Measurements from ENCODE around the gene RNF152.

Gene RNF152

GRCh38 chr18:61860302-61860701 lies 32.5 kb downstream of the RNF152 start:
- TF ChIP-seq CTCF (IDR thresholded peaks at IDR 0.05; ENCODE audit: insufficient read depth, low read length, poor library complexity, severe bottlenecking), result no peak
- no peak for DNase-seq (ENCODE audit: extremely low read depth, insufficient read length)
- Histone ChIP-seq H3K27me3 (replicated peaks; ENCODE audit: control insufficient read depth, insufficient read depth, low read length) (no peaks in the 10 kb centered on the region; the same call in 1 of the 2 replicates), H3K36me3 (ENCODE audit: control insufficient read depth, insufficient read depth, low read length) (no peaks in the 10 kb centered on the region), H3K4me3 (replicated peaks; ENCODE audit: low read depth, low read length) (no peak overlapping the region)

- DNase-seq (ENCODE audit: extremely low read depth, insufficient read length), result no peak
- TF ChIP-seq CTCF (IDR thresholded peaks at IDR 0.05; ENCODE audit: insufficient read depth, low read length, poor library complexity, severe bottlenecking), result no peak
- H3K36me3 ChIP-seq (ENCODE audit: control insufficient read depth, insufficient read depth, low read length), result no peaks in the 10 kb centered on the region
- H3K27me3 ChIP-seq (replicated peaks; ENCODE audit: control insufficient read depth, insufficient read depth, low read length), result no peaks in the 10 kb centered on the region
- H3K4me3 ChIP-seq (replicated peaks; ENCODE audit: low read depth, low read length), result no peak overlapping the region
Measured at GRCh38 chr18:61859113-61859512, 33.7 kb downstream of the RNF152 start.

GRCh38 chr18:61856678-61857077 lies 36.1 kb downstream of the RNF152 start:
- no peaks in the 10 kb centered on the region for H3K36me3 ChIP-seq (ENCODE audit: control insufficient read depth, insufficient read depth, low read length)

GRCh38 chr18:61855449-61856378 lies 37.1 kb downstream of the RNF152 start:
- no peak overlapping the region for H3K4me3 ChIP-seq (replicated peaks; ENCODE audit: low read depth, low read length)
- H3K27me3 ChIP-seq (replicated peaks; ENCODE audit: control insufficient read depth, insufficient read depth, low read length), result no peaks in the 10 kb centered on the region
- H3K36me3 ChIP-seq (ENCODE audit: control insufficient read depth, insufficient read depth, low read length), result no peaks in the 10 kb centered on the region
- no peak for DNase-seq (ENCODE audit: extremely low read depth, insufficient read length)
- TF ChIP-seq CTCF (IDR thresholded peaks at IDR 0.05; ENCODE audit: insufficient read depth, low read length, poor library complexity, severe bottlenecking), result no peak

More at GRCh38 chr18:61856678-61857077, 36.1 kb downstream of the RNF152 start:
- H3K4me3 ChIP-seq (replicated peaks; ENCODE audit: low read depth, low read length), result no peak overlapping the region
- no peak for TF ChIP-seq CTCF (IDR thresholded peaks at IDR 0.05; ENCODE audit: insufficient read depth, low read length, poor library complexity, severe bottlenecking)
- H3K27me3 ChIP-seq (replicated peaks; ENCODE audit: control insufficient read depth, insufficient read depth, low read length), result no peaks in the 10 kb centered on the region
- DNase-seq (ENCODE audit: extremely low read depth, insufficient read length), result no peak

- no peaks in the 10 kb centered on the region for H3K36me3 ChIP-seq (ENCODE audit: control insufficient read depth, insufficient read depth, low read length)
- TF ChIP-seq CTCF (IDR thresholded peaks at IDR 0.05; ENCODE audit: insufficient read depth, low read length, poor library complexity, severe bottlenecking), result no peak
- DNase-seq (ENCODE audit: extremely low read depth, insufficient read length), result no peak
- H3K27me3 ChIP-seq (replicated peaks; ENCODE audit: control insufficient read depth, insufficient read depth, low read length), result no peaks in the 10 kb centered on the region; the same call in 1 of the 2 replicates
- H3K4me3 ChIP-seq (replicated peaks; ENCODE audit: low read depth, low read length), result no peak overlapping the region
Measured at GRCh38 chr18:61854578-61855448, 38.0 kb downstream of the RNF152 start.

All from GM06990 (cell line).